Thyroid gland (tissue), 4 donors: ENCODE measurements around the gene KIF14.

Source experiments
- CTCF ChIP-seq, 6 experiments: fragments of 200-600 bp in 3 of 6; fragments of 450-650 bp in 3 of 6; sonication (generic) in 3 of 6; IDR thresholded peaks; one replicate each; pipeline ENCODE4 v1.5.1; 2016 to 2019; ENCODE audit warnings: antibody characterized with exemption in 6 of 6, mild to moderate bottlenecking in 2 of 6, inconsistent platforms in 1 of 6, moderate library complexity in 1 of 6
- POLR2A ChIP-seq, 2 donors: fragments of 450-650 bp; IDR thresholded peaks; one replicate each; pipeline ENCODE4 v1.6.1; 2017; ENCODE audit warnings: antibody characterized with exemption in 2 of 2, mild to moderate bottlenecking in 2 of 2, moderate library complexity in 1 of 2

GRCh38 chr1:200556002-200556401 lies 64.5 kb downstream of the KIF14 start:
- TF ChIP-seq POLR2A (IDR thresholded peaks at IDR 0.05) (no peak), CTCF (IDR thresholded peaks at IDR 0.05) (peak in 2 of 6 experiments; percentile 14 to 32)
